Renal pelvis (tissue), 4 donors: ENCODE results near the gene PRKACA. TPM values are rescaled to one million over a fixed set of nuclear protein-coding genes. Genes with fewer than 3 reads are reported as not detected.

Experiments
- DNase-seq: peaks from one replicate; pipeline ENCODE4 v3.0.0-alpha.2; 2013
- polyA plus RNA-seq, 3 donors: library from polyadenylated mRNA; unstranded; fragments of 120-200 nt; gene quantifications; one replicate each; pipeline ENCODE4 v1.2.1, GENCODE V29; 2013; ENCODE audit not compliant: insufficient read length in 3 of 3

The PRKACA gene
- polyA plus RNA-seq, 3 donors: 80.0 to 103 (median 87.6) TPM

DNA sequence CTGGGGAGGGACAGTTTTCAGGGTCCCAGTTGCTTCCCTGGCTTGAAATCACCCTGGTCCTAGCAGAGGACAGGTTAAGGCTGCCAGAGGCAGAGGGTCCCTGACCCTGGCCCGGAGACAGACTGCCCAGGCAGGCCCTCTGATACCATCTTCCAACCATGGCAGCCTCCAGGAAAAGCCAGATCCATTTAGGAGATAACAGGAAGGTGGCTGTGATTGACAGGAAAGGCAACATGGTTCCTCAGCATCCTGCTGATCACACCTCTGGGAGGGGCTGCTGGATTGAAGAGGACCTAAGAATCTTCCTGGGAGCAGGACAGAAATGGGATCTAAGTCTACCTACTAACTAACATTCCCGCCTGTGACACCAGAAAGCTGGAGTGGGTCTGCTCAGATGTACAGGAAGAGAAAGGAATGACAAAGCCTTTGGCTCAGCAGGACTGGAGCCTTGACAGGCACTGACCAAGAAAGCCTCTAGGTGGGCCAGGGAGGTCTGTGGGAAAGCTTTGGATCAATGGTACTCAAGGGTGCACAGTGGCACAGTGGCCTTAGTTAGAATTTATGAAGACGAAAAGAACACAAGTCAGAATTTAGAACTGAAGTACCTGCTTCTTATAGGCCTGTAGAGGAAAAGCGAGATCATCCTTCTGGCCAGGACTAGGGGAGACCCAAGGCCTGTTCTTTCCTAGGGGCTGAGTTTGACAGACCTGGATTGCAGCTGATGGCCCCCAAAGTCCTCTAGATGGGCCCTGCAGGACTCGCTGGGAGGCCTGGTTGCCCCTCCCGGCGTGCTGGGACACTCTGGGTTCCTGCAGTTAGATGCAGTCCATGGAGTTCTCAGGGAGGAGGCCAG is 2.3 kb upstream of the PRKACA start:
- no peak for DNase-seq

GRCh38 chr19:14119146-14119545 is 1.6 kb upstream of the PRKACA start:
- no peak for DNase-seq

- no peak for DNase-seq
Measured at GRCh38 chr19:14118165-14119051, 846 bp upstream of the PRKACA start.

GRCh38 chr19:14116918-14117578 is 514 bp downstream of the PRKACA start:
- DNase-seq: no peak

DNA sequence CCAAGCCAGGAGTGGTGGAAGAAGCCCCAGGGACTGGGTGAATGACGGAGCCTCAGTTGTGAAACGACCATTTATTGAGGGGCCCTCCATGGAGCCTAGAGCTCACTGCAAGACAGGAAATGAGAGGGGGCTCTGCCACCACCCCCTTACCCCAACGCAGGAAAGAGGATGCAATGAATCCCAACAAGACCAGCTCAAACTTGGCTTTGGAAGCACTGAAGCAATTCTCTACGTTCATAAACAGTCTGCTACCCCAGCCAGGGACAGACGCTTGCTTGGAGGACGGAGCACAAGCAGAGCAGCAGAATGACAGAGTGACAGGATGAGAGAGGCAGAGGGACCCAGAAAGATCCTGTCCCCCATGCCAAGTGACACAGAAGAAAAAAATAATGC is 1.0 kb downstream of the PRKACA start:
- DNase-seq: no peak

DNA sequence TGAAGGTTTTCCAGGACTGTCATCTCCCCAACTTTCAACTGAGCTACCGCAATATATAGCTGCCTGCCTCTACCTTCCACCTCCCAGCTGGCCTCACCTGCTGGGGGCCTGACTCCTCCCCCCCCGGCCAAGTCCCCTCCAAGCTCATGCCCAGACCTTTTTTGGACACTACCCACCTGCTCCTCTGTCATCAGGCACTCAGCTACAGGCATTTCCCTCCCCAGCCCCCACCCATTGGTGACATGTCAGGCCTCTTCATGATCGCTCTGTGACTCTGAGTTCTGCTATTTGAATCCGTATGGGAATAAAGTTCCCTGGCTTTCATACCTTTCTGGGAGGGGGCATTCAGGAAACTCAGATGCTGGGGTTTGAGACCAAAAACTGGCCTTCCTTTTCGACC is 1.8 kb downstream of the PRKACA start:
- DNase-seq: no peak

GRCh38 chr19:14114854-14115253 is 2.7 kb downstream of the PRKACA start:
- no peak for DNase-seq

- DNase-seq: no peak
Measured at GRCh38 chr19:14114439-14114838, 3.1 kb downstream of the PRKACA start.

GRCh38 chr19:14113762-14114414 is 3.7 kb downstream of the PRKACA start:
- DNase-seq: no peak

DNA sequence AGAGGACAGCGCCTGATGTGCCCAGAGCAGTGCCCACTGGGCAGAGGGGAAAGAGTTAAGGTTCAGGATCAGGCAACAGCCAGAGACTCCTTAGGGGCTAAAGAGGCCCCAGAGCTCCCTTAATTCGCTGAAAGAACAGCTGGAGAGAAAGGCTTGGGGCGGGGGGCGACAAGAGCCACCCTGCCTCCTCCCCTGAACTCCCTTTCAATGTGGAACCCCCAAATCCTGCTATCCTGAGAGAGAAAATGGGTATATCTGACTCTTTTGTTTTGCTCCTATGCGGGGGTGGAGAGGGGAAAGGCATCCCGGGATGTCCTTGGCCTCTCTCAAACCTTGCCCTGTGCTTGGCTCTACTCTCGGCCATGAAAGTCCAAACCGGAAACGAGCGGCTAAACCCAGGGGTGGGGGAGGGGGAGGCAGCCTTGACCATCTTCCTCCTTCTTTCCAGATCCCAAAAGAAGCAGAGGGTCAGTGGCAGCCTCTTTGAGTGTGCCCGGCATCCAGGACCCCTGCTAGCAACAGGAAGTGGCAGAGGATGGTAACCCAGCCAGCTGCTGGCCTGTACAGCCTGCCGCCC is 4.7 kb downstream of the PRKACA start:
- DNase-seq: no peak

GRCh38 chr19:14112051-14112808 is 5.3 kb downstream of the PRKACA start:
- DNase-seq: no peak

DNA sequence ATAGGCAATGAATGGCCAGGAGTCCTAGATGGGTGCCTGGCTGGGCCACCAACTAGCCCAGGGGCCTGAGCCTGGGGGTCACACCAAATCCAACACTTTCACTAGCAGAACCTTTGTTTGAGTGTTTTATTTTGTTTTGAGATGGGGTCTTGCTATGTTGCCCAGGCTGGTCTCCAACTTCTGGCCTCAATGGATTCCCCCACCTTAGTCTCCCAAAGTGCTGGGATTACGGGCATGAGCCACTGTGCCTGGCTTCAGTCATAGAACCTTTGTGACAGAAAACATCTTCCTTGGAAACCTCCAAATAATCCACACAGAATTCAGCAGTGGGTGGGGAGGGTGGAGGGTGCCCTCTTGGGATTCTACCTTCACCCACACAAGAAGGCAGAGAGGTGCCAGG is 6.1 kb downstream of the PRKACA start:
- DNase-seq: no peak

- DNase-seq: no peak
Measured at GRCh38 chr19:14110650-14111049, 6.9 kb downstream of the PRKACA start.

GRCh38 chr19:14107581-14108461 is 9.7 kb downstream of the PRKACA start:
- no peak for DNase-seq

- no peak for DNase-seq
Measured at GRCh38 chr19:14106840-14107239, 10.7 kb downstream of the PRKACA start.

DNA sequence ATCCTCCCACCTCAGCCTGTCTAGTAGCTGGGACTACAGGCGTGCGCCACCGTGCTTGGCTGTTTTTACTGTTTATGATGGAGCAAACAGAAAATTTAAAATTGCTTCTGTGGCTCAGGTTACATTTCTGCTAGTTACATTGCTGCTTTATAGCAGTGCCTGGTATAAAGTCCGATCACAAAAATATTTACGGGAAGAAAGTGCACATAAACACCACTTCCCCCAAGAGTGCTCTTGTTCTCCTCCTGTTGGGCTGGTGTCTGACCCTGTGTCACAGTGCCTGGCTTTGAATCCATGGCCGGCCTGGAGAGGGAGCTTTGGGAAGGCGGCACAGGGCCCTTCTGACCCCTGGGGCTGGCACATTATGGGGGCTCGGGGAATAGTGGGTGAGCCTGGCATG is 11.9 kb downstream of the PRKACA start:
- no peak for DNase-seq

DNA sequence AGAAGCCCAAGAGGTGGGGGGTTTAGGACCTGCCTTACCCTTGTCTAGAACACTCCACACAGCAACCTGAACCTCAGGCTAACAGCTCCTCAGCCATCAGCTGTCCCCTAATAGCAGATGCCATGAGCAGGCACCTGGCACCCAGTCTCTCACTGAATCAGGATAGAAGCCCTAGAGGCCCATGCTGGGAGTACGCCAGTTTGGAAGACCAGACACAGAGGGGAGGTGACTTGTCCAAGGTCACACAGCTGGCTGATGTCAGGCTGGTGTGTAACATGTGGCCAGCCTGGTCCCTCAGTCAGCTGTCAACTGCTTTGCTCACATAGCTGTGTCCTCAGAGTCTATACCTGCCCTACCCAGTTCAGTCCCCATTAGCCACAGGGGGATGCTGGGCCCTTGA is 14.3 kb downstream of the PRKACA start:
- DNase-seq: no peak

DNA sequence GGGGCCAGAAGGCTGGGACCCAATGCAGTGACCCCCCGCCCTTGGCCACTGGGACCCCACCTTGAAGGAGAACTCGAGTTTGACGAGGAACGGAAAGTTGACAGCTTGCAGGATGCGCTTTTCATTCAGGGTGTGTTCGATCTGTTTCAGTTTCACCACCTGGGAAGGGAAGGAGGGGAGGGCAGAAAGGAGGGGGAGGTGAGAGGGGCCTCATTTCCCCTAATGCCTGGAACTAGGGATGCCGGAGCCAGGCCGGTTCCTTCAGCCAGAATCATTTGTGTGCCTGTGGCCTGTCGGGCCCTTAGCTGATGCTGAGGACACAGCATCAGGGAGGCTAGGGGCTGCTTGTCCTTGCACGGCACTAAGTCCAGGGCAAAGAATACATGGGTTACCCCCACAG is 14.8 kb downstream of the PRKACA start:
- no peak for DNase-seq

- DNase-seq: no peak
Measured at GRCh38 chr19:14102102-14102696, 15.4 kb downstream of the PRKACA start.
